ENCODE measurements around the gene ASIC4. TPM values are rescaled to one million over a fixed set of nuclear protein-coding genes. Genes with fewer than 3 reads are reported as not detected.
A peak's percentile ranks its signal among the peaks of the same experiment; 100 is the strongest.

Gene ASIC4
- total and polyA plus RNA-seq, 3 experiments from 2014 or later = not detected

DNA sequence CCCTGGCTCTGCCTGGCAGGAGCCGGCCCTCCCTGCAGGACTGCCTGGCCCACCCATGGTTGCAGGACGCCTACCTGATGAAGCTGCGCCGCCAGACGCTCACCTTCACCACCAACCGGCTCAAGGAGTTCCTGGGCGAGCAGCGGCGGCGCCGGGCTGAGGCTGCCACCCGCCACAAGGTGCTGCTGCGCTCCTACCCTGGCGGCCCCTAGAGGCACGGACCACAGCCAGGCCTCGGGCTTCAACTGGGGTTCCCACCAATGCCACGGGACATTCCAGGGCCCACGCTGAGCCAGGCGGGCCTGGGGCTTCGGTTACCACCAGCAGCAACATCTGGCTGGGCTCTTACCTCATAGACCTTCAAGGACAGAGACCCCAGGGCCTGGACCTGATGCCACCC is 21.7 kb upstream of the ASIC4 start:
- Histone ChIP-seq H3K4me1 (ENCODE audit: insufficient read depth, low read length) (peaks cover 9% of the 10 kb centered on the region), H3K4me3 (ENCODE audit: low read length) (no peak overlapping the region), H3K27ac (ENCODE audit: low read depth, low read length) (no peak overlapping the region), H3K9me3 (ENCODE audit: low read length) (no peaks in the 10 kb centered on the region), H3K27me3 (ENCODE audit: insufficient read depth, low read length, poor library complexity, severe bottlenecking) (peaks cover 34% of the 10 kb centered on the region), H3K36me3 (ENCODE audit: insufficient read depth, low read length) (no peaks in the 10 kb centered on the region)
- H3K9me3 Mint-ChIP-seq = no peaks in the 10 kb centered on the region
- DNase-seq = no peak
- H3K36me3 Mint-ChIP-seq = no peaks in the 10 kb centered on the region
- POLR2A ChIA-PET = no interaction called here
- peaks cover 51 to 65% of the 10 kb centered on the region in 2 donors for H3K27me3 Mint-ChIP-seq
- H3K4me3 Mint-ChIP-seq = no peak overlapping the region
- CTCF ChIA-PET = interaction anchor here (0.6 to 1.7 kb wide), 3 partner anchors 30 to 48 kb away, joined by 3 to 10 read pairs (median 4); no protein-coding TSS in a partner anchor
- peaks cover 4 to 19% (median 7%) of the 10 kb centered on the region in 3 donors for H3K4me1 Mint-ChIP-seq
- H3K27ac Mint-ChIP-seq = no peak overlapping the region

DNA sequence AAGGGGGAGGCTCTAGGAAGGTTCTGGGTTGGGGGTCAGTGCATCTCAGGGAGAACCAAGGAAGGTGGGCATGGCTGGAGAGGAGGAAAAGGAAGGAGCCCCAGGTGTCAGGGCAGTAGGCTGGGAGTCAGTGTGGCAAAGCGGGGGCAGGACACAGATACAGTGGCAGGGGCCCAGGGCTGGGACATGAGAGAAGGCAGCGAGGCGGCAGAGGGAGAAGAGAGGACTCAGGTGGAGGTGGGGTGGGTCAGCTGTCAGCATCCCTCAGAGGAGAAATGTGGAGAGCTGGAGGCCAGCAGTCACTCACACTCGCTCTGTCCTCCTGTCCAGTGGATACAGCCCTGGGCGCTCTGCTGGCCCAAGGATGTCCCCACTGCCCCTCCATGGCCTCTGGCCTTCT is 21.2 kb upstream of the ASIC4 start:
- no peak overlapping the region for H3K27ac Mint-ChIP-seq
- no peaks in the 10 kb centered on the region for H3K9me3 Mint-ChIP-seq
- H3K27me3 Mint-ChIP-seq = peaks cover 48 to 62% of the 10 kb centered on the region in 2 donors
- Histone ChIP-seq H3K27ac (ENCODE audit: low read depth, low read length) (no peak overlapping the region), H3K4me1 (ENCODE audit: insufficient read depth, low read length) (peaks cover 12% of the 10 kb centered on the region), H3K9me3 (ENCODE audit: low read length) (no peaks in the 10 kb centered on the region), H3K4me3 (ENCODE audit: low read length) (no peak overlapping the region), H3K27me3 (ENCODE audit: insufficient read depth, low read length, poor library complexity, severe bottlenecking) (peaks cover 36% of the 10 kb centered on the region), H3K36me3 (ENCODE audit: insufficient read depth, low read length) (no peaks in the 10 kb centered on the region)
- no peak for DNase-seq
- no peaks in the 10 kb centered on the region for H3K36me3 Mint-ChIP-seq
- peaks cover 6 to 22% (median 8%) of the 10 kb centered on the region in 3 donors for H3K4me1 Mint-ChIP-seq
- H3K4me3 Mint-ChIP-seq = no peak overlapping the region
- POLR2A ChIA-PET = no interaction called here
- CTCF ChIA-PET = interaction anchor here (0.6 to 6.1 kb wide), 2 partner anchors 16 to 30 kb away, joined by 3 to 36 read pairs; no protein-coding TSS in a partner anchor

- Histone ChIP-seq H3K27me3 (ENCODE audit: insufficient read depth, low read length, poor library complexity, severe bottlenecking) (peaks cover 36% of the 10 kb centered on the region), H3K9me3 (ENCODE audit: low read length) (no peaks in the 10 kb centered on the region), H3K4me1 (ENCODE audit: insufficient read depth, low read length) (peaks cover 23% of the 10 kb centered on the region), H3K36me3 (ENCODE audit: insufficient read depth, low read length) (no peaks in the 10 kb centered on the region), H3K4me3 (ENCODE audit: low read length) (no peak overlapping the region), H3K27ac (ENCODE audit: low read depth, low read length) (no peak overlapping the region)
- CTCF ChIA-PET = interaction anchor here (1.1 to 6.1 kb wide), 10 partner anchors 11 to 48 kb away, joined by 3 to 102 read pairs (median 7); partner anchors contain the start of genes CHPF and TMEM198
- Mint-ChIP-seq H3K36me3 (peaks cover 0 to 4% (median 0%) of the 10 kb centered on the region in 3 donors), H3K27ac (no peak overlapping the region), H3K9me3 (no peaks in the 10 kb centered on the region), H3K4me3 (peak overlapping the region in 1 of 7 donors; percentile 10), H3K4me1 (peaks cover 23 to 41% (median 25%) of the 10 kb centered on the region in 3 donors), H3K27me3 (peaks cover 48 to 67% of the 10 kb centered on the region in 2 donors)
- POLR2A ChIA-PET = no interaction called here
- no peak for DNase-seq
Observed at GRCh38 chr2:219494952-219495530, 19.2 kb upstream of the ASIC4 start.

- peaks cover 0 to 4% (median 0%) of the 10 kb centered on the region in 3 donors for H3K36me3 Mint-ChIP-seq
- Histone ChIP-seq H3K36me3 (ENCODE audit: insufficient read depth, low read length) (no peaks in the 10 kb centered on the region), H3K4me1 (ENCODE audit: insufficient read depth, low read length) (peaks cover 26% of the 10 kb centered on the region), H3K4me3 (ENCODE audit: low read length) (no peak overlapping the region), H3K9me3 (ENCODE audit: low read length) (no peaks in the 10 kb centered on the region), H3K27me3 (ENCODE audit: insufficient read depth, low read length, poor library complexity, severe bottlenecking) (peaks cover 36% of the 10 kb centered on the region), H3K27ac (ENCODE audit: low read depth, low read length) (no peak overlapping the region)
- ChIA-PET CTCF (interaction anchor here (1.1 to 6.1 kb wide), 10 partner anchors 11 to 48 kb away, joined by 3 to 102 read pairs (median 7); partner anchors contain the start of genes CHPF and TMEM198), POLR2A (no interaction called here)
- no peaks in the 10 kb centered on the region for H3K9me3 Mint-ChIP-seq
- peak overlapping the region in 2 of 7 donors; percentile 54 to 85 for H3K4me3 Mint-ChIP-seq
- DNase-seq = peak; percentile 21 to 68 (median 36)
- no peak overlapping the region for H3K27ac Mint-ChIP-seq
- peaks cover 28 to 45% (median 28%) of the 10 kb centered on the region in 3 donors for H3K4me1 Mint-ChIP-seq
- peaks cover 42 to 61% of the 10 kb centered on the region in 2 donors for H3K27me3 Mint-ChIP-seq
Observed at GRCh38 chr2:219495531-219496122, 18.7 kb upstream of the ASIC4 start.

DNA sequence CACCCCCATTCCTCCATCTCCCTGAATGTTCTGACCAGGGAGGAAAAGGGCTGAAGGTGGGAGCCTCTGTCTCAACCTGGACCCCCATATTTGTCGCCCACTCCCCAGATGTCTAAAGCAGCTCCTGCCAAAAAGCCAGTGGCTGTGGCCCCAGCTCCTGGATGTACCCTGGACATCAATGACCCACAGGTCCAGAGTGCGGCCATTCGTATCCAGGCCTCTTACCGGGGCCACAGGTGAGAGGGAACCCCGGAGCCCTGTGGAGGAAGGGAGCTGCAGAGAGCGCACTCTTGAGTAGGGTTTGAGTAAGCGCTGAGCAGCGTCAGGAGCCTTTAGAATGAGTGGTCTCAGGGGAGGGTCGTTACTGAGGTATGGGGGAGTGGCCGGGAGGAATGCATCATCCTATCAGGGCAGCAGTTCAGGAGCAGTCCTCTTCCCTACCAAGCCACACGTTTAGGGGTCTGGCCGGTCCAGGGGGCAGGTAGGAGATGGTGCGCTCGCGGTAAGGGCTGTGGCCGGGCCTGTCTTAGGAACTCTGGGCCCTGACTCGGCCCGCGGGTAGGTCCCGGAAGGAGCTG is 17.9 kb upstream of the ASIC4 start:
- H3K27ac Mint-ChIP-seq = peak overlapping the region in 1 of 8 donors; percentile 34
- H3K36me3 ChIP-seq (ENCODE audit: insufficient read depth, low read length) = no peaks in the 10 kb centered on the region
- H3K36me3 Mint-ChIP-seq = peaks cover 0 to 4% (median 0%) of the 10 kb centered on the region in 3 donors
- H3K9me3 Mint-ChIP-seq = no peaks in the 10 kb centered on the region
- peaks cover 26% of the 10 kb centered on the region for H3K4me1 ChIP-seq (ENCODE audit: insufficient read depth, low read length)
- peaks cover 28 to 45% (median 30%) of the 10 kb centered on the region in 3 donors for H3K4me1 Mint-ChIP-seq
- H3K4me3 ChIP-seq (ENCODE audit: low read length) = no peak overlapping the region
- no peak for DNase-seq
- peak overlapping the region; percentile 47 to 94 (median 58) for H3K4me3 Mint-ChIP-seq
- peaks cover 36% of the 10 kb centered on the region for H3K27me3 ChIP-seq (ENCODE audit: insufficient read depth, low read length, poor library complexity, severe bottlenecking)
- H3K27me3 Mint-ChIP-seq = peaks cover 39 to 58% of the 10 kb centered on the region in 2 donors
- no peak overlapping the region for H3K27ac ChIP-seq (ENCODE audit: low read depth, low read length)
- no peaks in the 10 kb centered on the region for H3K9me3 ChIP-seq (ENCODE audit: low read length)
- ChIA-PET POLR2A (no interaction called here), CTCF (interaction anchor here (0.7 to 6.1 kb wide), 10 partner anchors 12 to 146 kb away, joined by 3 to 102 read pairs (median 5); partner anchors contain the start of genes CHPF and TMEM198)

DNA sequence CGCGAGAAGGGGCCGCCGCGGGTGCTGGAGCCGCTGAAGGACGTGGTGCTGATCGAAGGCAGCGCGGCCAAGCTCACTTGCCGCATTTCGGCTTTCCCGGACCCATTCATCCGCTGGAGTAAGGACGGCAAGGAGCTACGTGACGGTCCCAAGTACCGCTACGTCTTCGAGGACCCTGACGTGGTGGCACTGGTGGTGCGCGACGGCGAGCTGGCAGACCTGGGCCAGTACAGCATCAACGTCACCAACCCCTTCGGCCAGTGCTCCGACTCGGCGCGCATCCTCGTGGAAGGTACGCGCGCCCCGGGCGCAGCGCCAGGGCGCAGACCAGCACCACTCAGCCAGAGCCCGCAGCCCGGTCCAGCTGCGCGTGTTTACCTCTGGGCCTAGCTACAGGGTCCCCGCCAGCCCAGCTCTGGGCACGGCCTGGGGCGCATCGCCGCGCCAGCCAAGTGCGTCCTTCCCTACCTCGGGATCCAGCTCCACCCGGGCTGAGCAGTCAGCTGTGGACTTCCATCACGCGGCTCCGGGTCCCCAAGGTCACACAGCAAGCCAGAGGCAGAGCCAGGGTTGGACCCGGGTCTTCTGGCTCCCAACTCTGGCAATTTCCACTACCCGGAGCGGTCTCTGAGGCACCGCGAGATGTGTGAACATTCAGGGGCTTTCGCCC is 17.3 kb upstream of the ASIC4 start:
- POLR2A ChIA-PET = no interaction called here
- Mint-ChIP-seq H3K27ac (peak overlapping the region in 1 of 8 donors; percentile 34), H3K36me3 (peaks cover 0 to 6% (median 0%) of the 10 kb centered on the region in 3 donors), H3K4me1 (peaks cover 28 to 45% (median 31%) of the 10 kb centered on the region in 3 donors), H3K27me3 (peaks cover 34 to 56% of the 10 kb centered on the region in 2 donors), H3K9me3 (no peaks in the 10 kb centered on the region), H3K4me3 (peak overlapping the region; percentile 85 to 99 (median 96))
- no peak overlapping the region for H3K27ac ChIP-seq (ENCODE audit: low read depth, low read length)
- DNase-seq = peak in 1 of 5 donors; percentile 8
- H3K27me3 ChIP-seq (ENCODE audit: insufficient read depth, low read length, poor library complexity, severe bottlenecking) = peaks cover 36% of the 10 kb centered on the region
- H3K4me1 ChIP-seq (ENCODE audit: insufficient read depth, low read length) = peaks cover 26% of the 10 kb centered on the region
- CTCF ChIA-PET = interaction anchor here (0.7 to 6.1 kb wide), 7 partner anchors 12 to 145 kb away, joined by 3 to 102 read pairs (median 8); no protein-coding TSS in a partner anchor
- no peaks in the 10 kb centered on the region for H3K36me3 ChIP-seq (ENCODE audit: insufficient read depth, low read length)
- peak overlapping the region; percentile 77 for H3K4me3 ChIP-seq (ENCODE audit: low read length)
- H3K9me3 ChIP-seq (ENCODE audit: low read length) = no peaks in the 10 kb centered on the region

DNA sequence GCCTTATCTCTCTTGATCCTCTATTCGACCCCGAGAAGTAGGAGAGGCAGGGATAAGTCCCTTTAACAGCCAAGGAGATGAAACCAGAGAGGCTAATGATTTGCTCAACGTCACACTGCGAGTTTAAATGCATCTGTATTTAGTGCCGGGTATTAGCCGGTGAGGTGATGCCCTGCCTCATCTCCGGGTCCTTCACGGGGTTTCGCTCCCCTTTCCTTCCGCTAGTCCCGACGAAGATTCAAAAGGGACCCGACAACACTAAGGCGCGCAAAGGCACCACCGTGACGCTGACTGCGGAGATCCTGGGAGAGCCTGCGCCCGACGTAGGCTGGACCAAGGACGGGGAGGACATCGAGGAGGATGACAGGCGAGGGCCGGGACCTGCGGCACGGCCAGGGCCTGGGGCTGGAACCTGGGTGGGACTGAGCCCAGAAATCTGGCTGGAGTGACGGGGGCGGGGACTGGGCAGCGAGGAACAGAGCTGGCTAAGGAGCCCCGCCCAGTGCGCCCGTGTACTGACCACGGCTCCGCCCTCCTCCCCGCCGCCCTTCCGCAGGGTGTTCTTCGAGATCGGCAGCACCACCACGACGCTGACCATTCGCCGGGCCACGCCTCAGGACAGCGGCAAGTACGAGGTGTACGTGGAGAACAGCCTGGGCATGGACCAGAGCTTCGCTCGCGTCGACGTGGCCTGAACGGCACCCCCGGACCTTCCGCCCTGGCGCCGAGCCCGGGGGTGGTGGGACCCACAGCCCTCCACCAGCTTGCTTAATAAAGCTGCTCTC is 16.6 kb upstream of the ASIC4 start:
- H3K36me3 Mint-ChIP-seq = peaks cover 0 to 10% (median 0%) of the 10 kb centered on the region in 3 donors

More for the DNA sequence above, 16.6 kb upstream of the ASIC4 start:
- CTCF ChIA-PET = interaction anchor here (1.0 to 6.1 kb wide), 9 partner anchors 11 to 110 kb away, joined by 3 to 102 read pairs (median 4); partner anchors contain the start of gene DNPEP
- H3K4me1 ChIP-seq (ENCODE audit: insufficient read depth, low read length) = peaks cover 26% of the 10 kb centered on the region
- H3K4me1 Mint-ChIP-seq = peaks cover 28 to 45% (median 32%) of the 10 kb centered on the region in 3 donors
- POLR2A ChIA-PET = interaction anchor here (1.2 kb wide), 1 partner anchor 110 kb away, joined by 3 read pairs; the partner anchor contains the start of gene DNPEP
- H3K27me3 Mint-ChIP-seq = peaks cover 28 to 50% of the 10 kb centered on the region in 2 donors
- peak overlapping the region in 4 of 8 donors; percentile 26 to 87 (median 52) for H3K27ac Mint-ChIP-seq
- H3K27me3 ChIP-seq (ENCODE audit: insufficient read depth, low read length, poor library complexity, severe bottlenecking) = peaks cover 36% of the 10 kb centered on the region
- H3K4me3 ChIP-seq (ENCODE audit: low read length) = peak overlapping the region; percentile 77
- H3K36me3 ChIP-seq (ENCODE audit: insufficient read depth, low read length) = no peaks in the 10 kb centered on the region
- DNase-seq = peak in 4 of 5 donors; percentile 13 to 60 (median 34)
- no peaks in the 10 kb centered on the region for H3K9me3 Mint-ChIP-seq
- peak overlapping the region; percentile 70 for H3K27ac ChIP-seq (ENCODE audit: low read depth, low read length)
- peak overlapping the region; percentile 85 to 99 (median 96) for H3K4me3 Mint-ChIP-seq
- no peaks in the 10 kb centered on the region for H3K9me3 ChIP-seq (ENCODE audit: low read length)
